ENCODE results near the gene CD63.

DNA sequence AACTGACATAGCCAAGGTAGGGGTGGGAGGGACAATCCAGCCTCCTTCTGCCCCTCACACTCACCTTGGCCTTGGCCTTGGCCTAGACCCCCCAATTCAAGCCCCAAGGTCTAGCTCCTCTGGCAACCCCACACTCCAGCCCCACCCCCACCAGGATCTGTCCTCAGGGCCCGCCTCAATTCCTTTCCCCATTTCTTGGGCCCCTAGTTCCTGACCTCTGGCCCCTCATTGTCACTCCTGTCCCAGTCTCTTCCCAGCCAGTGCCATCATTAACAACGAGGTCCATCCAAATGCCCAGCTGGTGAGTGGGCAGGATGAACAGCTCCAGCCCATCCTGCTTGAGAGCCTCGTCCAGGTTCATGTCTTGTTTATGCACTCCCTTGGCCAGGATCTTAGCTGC is 7.3 kb upstream of the CD63 start:
- TF ChIP-seq, protein P1, sequence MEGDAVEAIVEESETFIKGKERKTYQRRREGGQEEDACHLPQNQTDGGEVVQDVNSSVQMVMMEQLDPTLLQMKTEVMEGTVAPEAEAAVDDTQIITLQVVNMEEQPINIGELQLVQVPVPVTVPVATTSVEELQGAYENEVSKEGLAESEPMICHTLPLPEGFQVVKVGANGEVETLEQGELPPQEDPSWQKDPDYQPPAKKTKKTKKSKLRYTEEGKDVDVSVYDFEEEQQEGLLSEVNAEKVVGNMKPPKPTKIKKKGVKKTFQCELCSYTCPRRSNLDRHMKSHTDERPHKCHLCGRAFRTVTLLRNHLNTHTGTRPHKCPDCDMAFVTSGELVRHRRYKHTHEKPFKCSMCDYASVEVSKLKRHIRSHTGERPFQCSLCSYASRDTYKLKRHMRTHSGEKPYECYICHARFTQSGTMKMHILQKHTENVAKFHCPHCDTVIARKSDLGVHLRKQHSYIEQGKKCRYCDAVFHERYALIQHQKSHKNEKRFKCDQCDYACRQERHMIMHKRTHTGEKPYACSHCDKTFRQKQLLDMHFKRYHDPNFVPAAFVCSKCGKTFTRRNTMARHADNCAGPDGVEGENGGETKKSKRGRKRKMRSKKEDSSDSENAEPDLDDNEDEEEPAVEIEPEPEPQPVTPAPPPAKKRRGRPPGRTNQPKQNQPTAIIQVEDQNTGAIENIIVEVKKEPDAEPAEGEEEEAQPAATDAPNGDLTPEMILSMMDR (IDR thresholded peaks at IDR 0.05), result no peak
- TF ChIP-seq POLR2A (IDR thresholded peaks at IDR 0.05) (no peak), POLR2AphosphoS5 (IDR thresholded peaks at IDR 0.05) (no peak)
